Liver (tissue), 9 donors: ENCODE measurements around the gene AGTRAP. TPM values are rescaled to one million over a fixed set of nuclear protein-coding genes. Genes with fewer than 3 reads are reported as not detected.

Experiments used
- DNase-seq: peaks from one replicate; pipeline ENCODE4 v3.0.0-alpha.2; 2017; ENCODE audit warnings: low spot score
- H3K27ac ChIP-seq, 2 donors: one replicate each; pipeline ENCODE4 v1.7.0; 2013; ENCODE audit warnings: inconsistent platforms in 2 of 2, low read length in 2 of 2, control low read depth in 1 of 2, low read depth in 1 of 2, mild to moderate bottlenecking in 1 of 2
- H3K27me3 ChIP-seq, 4 donors: one replicate each; pipeline versions ENCODE4 v1.6.1 to v1.7.0; 2013; ENCODE audit warnings: low read length in 3 of 4, inconsistent platforms in 1 of 4, mild to moderate bottlenecking in 1 of 4, moderate library complexity in 1 of 4; ENCODE audit not compliant: control insufficient read depth in 4 of 4, insufficient read depth in 4 of 4
- H3K36me3 ChIP-seq, 4 donors: one replicate each; pipeline versions ENCODE4 v1.6.1 to v1.7.0; 2013; ENCODE audit warnings: low read length in 3 of 4, mild to moderate bottlenecking in 3 of 4, low read depth in 1 of 4, moderate library complexity in 1 of 4; ENCODE audit not compliant: control insufficient read depth in 4 of 4, insufficient read depth in 3 of 4
- H3K4me1 ChIP-seq, 4 donors: one replicate each; pipeline versions ENCODE4 v1.6.1 to v1.7.0; 2013; ENCODE audit warnings: low read length in 3 of 4, mild to moderate bottlenecking in 3 of 4, moderate library complexity in 1 of 4; ENCODE audit not compliant: control insufficient read depth in 4 of 4, insufficient read depth in 4 of 4
- H3K4me3 ChIP-seq, 3 donors: one replicate each; pipeline versions ENCODE4 v1.6.1 to v1.7.0; 2013; ENCODE audit warnings: low read length in 3 of 3, control low read depth in 1 of 3, low read depth in 1 of 3, mild to moderate bottlenecking in 1 of 3
- H3K9ac ChIP-seq, 2 donors: one replicate each; pipeline ENCODE4 v1.7.0; 2013; ENCODE audit warnings: low read length in 2 of 2, mild to moderate bottlenecking in 2 of 2, moderate library complexity in 2 of 2, control low read depth in 1 of 2, low read depth in 1 of 2
- H3K9me3 ChIP-seq, 4 donors: one replicate each; pipeline versions ENCODE4 v1.6.1 to v1.7.0; 2013; ENCODE audit warnings: low read length in 3 of 4; ENCODE audit not compliant: control insufficient read depth in 4 of 4
- ATF3 ChIP-seq: IDR thresholded peaks from 2 replicates; pipeline ENCODE4 v1.6.1; 2016; ENCODE audit warnings: antibody characterized with exemption
- CTCF ChIP-seq: fragments of 150-350 bp; IDR thresholded peaks from 2 replicates; pipeline ENCODE4 v1.5.1; 2017; ENCODE audit warnings: improper control_type of control experiment, low read depth, low read length; ENCODE audit not compliant: missing input control
- EGR1 ChIP-seq, 2 donors: IDR thresholded peaks; 2 replicates each; pipeline ENCODE4 v1.6.1; 2016 to 2018; ENCODE audit warnings: antibody characterized with exemption in 2 of 2, low read depth in 2 of 2
- GABPA ChIP-seq, 2 donors: IDR thresholded peaks in 1 of 2; conservative IDR thresholded peaks in 1 of 2; 2 replicates each; pipeline ENCODE4 v1.6.1; 2016; ENCODE audit warnings: antibody characterized with exemption in 2 of 2, mild to moderate bottlenecking in 1 of 2, moderate library complexity in 1 of 2
- HNF4A ChIP-seq, 2 donors: conservative IDR thresholded peaks; 2 replicates each; pipeline ENCODE4 v1.6.1; 2016; ENCODE audit warnings: antibody characterized with exemption in 2 of 2, mild to moderate bottlenecking in 2 of 2
- HNF4G ChIP-seq: IDR thresholded peaks from 2 replicates; pipeline ENCODE4 v1.6.1; 2016; ENCODE audit warnings: antibody characterized with exemption
- JUND ChIP-seq, 2 donors: IDR thresholded peaks; 2 replicates each; pipeline ENCODE4 v1.6.1; 2016; ENCODE audit warnings: antibody characterized with exemption in 2 of 2
- MAX ChIP-seq: IDR thresholded peaks from 2 replicates; pipeline ENCODE4 v1.6.1; 2016; ENCODE audit warnings: antibody characterized with exemption
- RAD21 ChIP-seq, 2 donors: IDR thresholded peaks; 2 replicates each; pipeline ENCODE4 v1.6.1; 2016; ENCODE audit warnings: antibody characterized with exemption in 2 of 2, mild to moderate bottlenecking in 2 of 2
- REST ChIP-seq: IDR thresholded peaks from 2 replicates; pipeline ENCODE4 v1.6.1; 2016; ENCODE audit warnings: antibody characterized with exemption, mild to moderate bottlenecking
- RXRA ChIP-seq, 2 donors: IDR thresholded peaks; 2 replicates each; pipeline ENCODE4 v1.6.1; 2017 to 2018; ENCODE audit warnings: antibody characterized with exemption in 2 of 2, mild to moderate bottlenecking in 1 of 2
- SP1 ChIP-seq: IDR thresholded peaks from 2 replicates; pipeline ENCODE4 v1.6.1; 2018; ENCODE audit warnings: antibody characterized with exemption, mild to moderate bottlenecking
- TAF1 ChIP-seq: conservative IDR thresholded peaks from 2 replicates; pipeline ENCODE4 v1.6.1; 2016; ENCODE audit warnings: antibody characterized with exemption, mild to moderate bottlenecking
- YY1 ChIP-seq: IDR thresholded peaks from 2 replicates; pipeline ENCODE4 v1.6.1; 2016; ENCODE audit warnings: antibody characterized with exemption, mild to moderate bottlenecking
- ZBTB33 ChIP-seq: IDR thresholded peaks from 2 replicates; pipeline ENCODE4 v1.6.1; 2016; ENCODE audit warnings: antibody characterized with exemption
- WGBS: extraction: QIAGEN DNeasy Blood & Tissue Kit; methylation state at CpG from one replicate; pipeline ENCODE4 v1.1.7; 2013; 5-methylcytosine and 5-hydroxymethylcytosine counted together
- polyA plus RNA-seq, 2 donors: library from polyadenylated mRNA; stranded (reverse) in 1 of 2; unstranded in 1 of 2; fragments of 200-250 nt in 1 of 2; fragments of >200 nt in 1 of 2; fragmentation: Nextera tagmentation in 1 of 2; extraction: Ambion mirVana in 1 of 2; gene quantifications; one replicate each; pipeline versions ENCODE4 v1.2.1 to v1.2.3, GENCODE V29; 2013 to 2015
- total RNA-seq, 2 donors: library from RNA; depleted of rRNA; stranded (reverse); fragments of >200 nt; gene quantifications; one replicate each; pipeline ENCODE4 v1.2.3, GENCODE V29; 2014
- donor health status: healthy.
- donor health status: healthy.
- donor health status: healthy.
- donor health status: healthy.
- donor health status: healthy.

Gene AGTRAP
- total and polyA plus RNA-seq, 4 donors: 8.5 to 19.3 (median 17.5) TPM

GRCh38 chr1:11790880-11791715 lies 55.2 kb downstream of the AGTRAP start (continued):
- TF ChIP-seq ATF3 (peak; percentile 94), ZBTB33 (no peak), HNF4G (peak; percentile 27), MAX (peak; percentile 97), TAF1 (no peak), SP1 (peak; percentile 96), EGR1 (IDR thresholded peaks at IDR 0.05; ENCODE audit: low read depth in 2 of 2) (peak; percentile 63 to 89), GABPA (IDR thresholded peaks at IDR 0.05 in 1 of 2, conservative IDR thresholded peaks at IDR 0.05 in 1 of 2) (peak in 1 of 2 donors; percentile 60), HNF4A (conservative IDR thresholded peaks at IDR 0.05) (peak; percentile 77 to 84), RAD21 (IDR thresholded peaks at IDR 0.05) (peak; percentile 53), YY1 (peak; percentile 85)

- TF ChIP-seq YY1: no peak
- no peak for TF ChIP-seq ZBTB33
- no peak for TF ChIP-seq ATF3
- no peak for TF ChIP-seq RXRA (IDR thresholded peaks at IDR 0.05)
- TF ChIP-seq TAF1: no peak
- no peak for TF ChIP-seq HNF4A (conservative IDR thresholded peaks at IDR 0.05)
- TF ChIP-seq MAX: no peak
- TF ChIP-seq JUND (IDR thresholded peaks at IDR 0.05): no peak
- TF ChIP-seq REST: no peak
- TF ChIP-seq GABPA (IDR thresholded peaks at IDR 0.05 in 1 of 2, conservative IDR thresholded peaks at IDR 0.05 in 1 of 2): no peak
- TF ChIP-seq EGR1 (IDR thresholded peaks at IDR 0.05; ENCODE audit: low read depth in 2 of 2): no peak
- TF ChIP-seq CTCF: no peak
- H3K27ac ChIP-seq: peak overlapping the region; percentile 62 to 65
- no peaks in the 10 kb centered on the region for H3K9me3 ChIP-seq
- peaks cover 0 to 19% (median 8%) of the 10 kb centered on the region in 4 donors for H3K4me1 ChIP-seq
- no peak overlapping the region for H3K4me3 ChIP-seq
- peak overlapping the region in 1 of 2 donors; percentile 70 for H3K9ac ChIP-seq
- H3K36me3 ChIP-seq: peaks cover 19 to 42% (median 31%) of the 10 kb centered on the region in 4 donors
- WGBS: 91% methylated on average over 11 of the region's 11 CpGs
- H3K27me3 ChIP-seq: no peaks in the 10 kb centered on the region
- no peak for DNase-seq
Measured at GRCh38 chr1:11792106-11792505, 56.2 kb downstream of the AGTRAP start.
